Gastroesophageal sphincter (tissue), 3 donors: Measurements from ENCODE around the gene HPN.

Experiments
- CTCF ChIP-seq, 4 experiments: fragments of 200-600 bp in 2 of 4; fragments of 450-650 bp in 2 of 4; sonication (generic) in 1 of 4; IDR thresholded peaks; one replicate each; pipeline ENCODE4 v1.5.1; 2017 to 2019; ENCODE audit warnings: antibody characterized with exemption in 4 of 4, mild to moderate bottlenecking in 2 of 4, moderate library complexity in 2 of 4
- EP300 ChIP-seq: sonication (generic); formaldehyde crosslinking; IDR thresholded peaks from one replicate; pipeline ENCODE4 v1.6.1; 2017; ENCODE audit warnings: antibody characterized with exemption, mild to moderate bottlenecking
- POLR2A ChIP-seq, 2 donors: fragments of 450-650 bp; IDR thresholded peaks; one replicate each; pipeline ENCODE4 v1.6.1; 2017; ENCODE audit warnings: antibody characterized with exemption in 2 of 2, mild to moderate bottlenecking in 2 of 2, moderate library complexity in 1 of 2

- no peak for TF ChIP-seq CTCF (IDR thresholded peaks at IDR 0.05)
- TF ChIP-seq POLR2A (IDR thresholded peaks at IDR 0.05): no peak
- TF ChIP-seq EP300: no peak
These were observed 15.6 kb upstream of the HPN start for GRCh38 chr19:35025969-35026368.
